Astrocyte of the hippocampus (primary cell): ENCODE data around the gene COMP.
A peak's percentile ranks its signal among the peaks of the same experiment; 100 is the strongest.

ENCODE experiments used
- DNase-seq: peaks from one replicate; pipeline ENCODE4 v3.0.0; 2011; ENCODE audit warnings: low read depth, low spot score

COMP gene

GRCh38 chr19:18783958-18784785, 6.9 kb downstream of the COMP start:
- no peak for DNase-seq

- DNase-seq, result no peak
Observed at GRCh38 chr19:18782559-18783225, 8.4 kb downstream of the COMP start.

DNA sequence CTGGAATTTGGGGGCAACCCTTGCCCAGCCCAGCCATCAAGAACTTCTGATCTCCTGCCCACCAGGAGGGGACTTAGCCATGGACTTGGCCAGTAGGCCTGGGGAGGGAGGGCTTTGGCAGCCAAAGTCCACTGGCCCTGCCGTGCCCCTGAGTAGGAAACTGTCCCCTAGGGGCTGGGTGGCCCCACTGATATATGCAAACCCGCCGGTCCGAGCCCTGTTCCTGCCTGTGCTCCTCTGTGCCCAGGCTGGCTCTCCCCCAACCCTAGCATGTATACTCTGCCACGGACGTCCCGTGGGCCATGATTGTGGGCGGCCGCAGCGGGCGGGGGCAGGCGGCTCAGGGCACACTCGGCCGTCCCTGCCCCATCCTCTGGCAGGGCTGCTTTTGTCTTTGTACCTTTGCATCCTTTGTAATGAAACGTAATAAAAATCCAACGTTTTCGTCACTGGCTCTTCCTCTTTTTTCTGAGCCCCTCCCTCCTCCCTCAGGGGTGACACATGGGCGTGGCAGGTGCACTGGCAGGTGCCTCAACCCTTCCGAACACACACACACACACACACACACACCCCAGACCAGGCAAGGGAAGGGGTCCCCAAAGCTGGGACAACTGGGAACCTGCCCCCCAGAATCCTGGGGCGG, 9.1 kb downstream of the COMP start:
- no peak for DNase-seq

GRCh38 chr19:18781047-18781600, 10.0 kb downstream of the COMP start:
- DNase-seq, result no peak

- no peak for DNase-seq
Observed at GRCh38 chr19:18780631-18781030, 10.5 kb downstream of the COMP start.

- no peak for DNase-seq
Observed at GRCh38 chr19:18780081-18780480, 11.0 kb downstream of the COMP start.

DNA sequence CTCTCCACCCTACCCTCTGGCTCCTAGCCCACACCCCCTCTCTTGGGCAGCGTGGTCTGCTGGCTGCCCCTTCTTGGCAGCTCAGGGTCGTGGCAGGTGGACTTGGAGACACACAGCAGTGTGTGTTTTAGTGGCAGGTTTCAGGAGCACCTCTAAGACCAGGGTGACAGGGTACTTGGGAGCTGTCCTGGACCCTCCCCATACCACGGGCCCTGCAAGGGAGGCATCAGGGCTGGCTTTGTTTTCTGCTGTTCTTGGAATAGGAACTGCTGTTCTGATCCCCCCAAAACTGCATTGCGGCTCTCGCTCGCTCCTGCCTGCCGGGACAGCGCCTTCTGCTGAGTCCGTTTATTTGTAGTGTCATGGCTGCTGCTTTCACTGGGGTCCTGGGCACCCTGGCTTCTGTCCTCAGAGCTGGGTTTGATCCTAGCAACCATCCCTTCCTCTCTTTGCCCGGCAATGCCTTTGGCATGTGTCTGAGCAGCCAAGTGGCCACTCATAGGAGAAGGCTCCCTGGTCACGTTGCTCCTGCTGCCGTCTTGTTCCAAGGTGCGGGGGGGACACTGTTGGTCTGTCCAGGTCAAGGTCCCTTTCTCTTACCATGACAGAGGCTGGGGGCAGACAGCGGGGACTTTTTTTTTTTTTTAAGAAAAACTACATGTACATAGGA, 12.1 kb downstream of the COMP start:
- no peak for DNase-seq

- no peak for DNase-seq
Observed at GRCh38 chr19:18778076-18778389, 13.1 kb downstream of the COMP start.

GRCh38 chr19:18777301-18778075, 13.6 kb downstream of the COMP start:
- DNase-seq, result no peak

DNA sequence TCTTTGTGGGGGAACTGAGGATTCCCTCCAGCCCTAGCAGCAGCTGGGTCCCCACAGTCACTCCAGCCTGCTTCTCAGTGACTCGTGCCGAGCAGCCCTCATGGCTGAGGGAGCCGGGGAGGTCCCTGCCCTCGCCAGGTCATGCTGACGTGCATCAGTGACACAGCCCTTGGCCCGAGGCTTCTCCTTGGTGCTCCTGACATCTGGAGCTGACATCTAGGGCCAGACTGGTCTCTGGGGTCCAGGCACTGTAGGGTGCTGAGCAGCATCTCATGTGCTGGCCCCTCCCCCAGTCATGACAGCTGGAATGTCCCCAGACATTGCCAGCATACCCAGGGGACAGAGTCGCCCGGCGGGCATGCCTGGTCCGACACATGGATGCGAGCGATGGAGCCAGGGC, 14.4 kb downstream of the COMP start:
- no peak for DNase-seq

- DNase-seq, result peak; percentile 40
Observed at GRCh38 chr19:18776288-18776594, 14.9 kb downstream of the COMP start.

DNA sequence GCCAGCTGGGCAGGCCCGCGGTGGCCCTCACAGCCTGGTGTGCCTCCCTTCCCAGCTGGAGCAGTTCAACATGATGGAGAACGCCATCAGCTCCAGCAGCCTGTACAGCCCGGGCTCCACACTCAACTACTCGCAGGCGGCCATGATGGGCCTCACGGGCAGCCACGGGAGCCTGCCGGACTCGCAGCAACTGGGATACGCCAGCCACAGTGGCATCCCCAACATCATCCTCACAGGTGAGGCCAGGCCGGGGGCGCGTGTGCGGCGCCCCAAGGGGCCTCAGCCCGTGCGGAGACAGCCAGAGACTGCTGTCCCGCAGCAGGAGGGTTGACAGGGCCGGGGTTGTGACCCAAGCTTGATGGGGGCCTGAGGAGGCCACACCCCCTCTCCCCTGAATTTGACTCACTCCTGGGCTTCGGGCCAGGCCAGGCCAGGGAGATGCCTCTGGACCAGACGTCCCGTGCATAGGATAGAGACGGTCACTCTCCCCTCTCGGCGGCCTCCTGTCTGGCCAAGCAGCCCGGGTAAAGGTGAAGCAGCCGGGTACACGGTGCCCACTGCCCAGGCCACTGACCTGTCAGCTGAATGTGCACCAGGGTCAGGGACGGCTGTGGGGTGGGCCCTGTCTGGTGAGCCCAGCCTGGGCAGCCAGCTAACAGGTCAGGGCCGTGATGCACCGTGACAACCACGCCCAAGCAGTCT, 15.4 kb downstream of the COMP start:
- DNase-seq, result peak; percentile 55

- no peak for DNase-seq
Observed at GRCh38 chr19:18774782-18775444, 16.2 kb downstream of the COMP start.

- no peak for DNase-seq
Observed at GRCh38 chr19:18774107-18774506, 17.0 kb downstream of the COMP start.

GRCh38 chr19:18773682-18774081, 17.4 kb downstream of the COMP start:
- DNase-seq, result no peak

DNA sequence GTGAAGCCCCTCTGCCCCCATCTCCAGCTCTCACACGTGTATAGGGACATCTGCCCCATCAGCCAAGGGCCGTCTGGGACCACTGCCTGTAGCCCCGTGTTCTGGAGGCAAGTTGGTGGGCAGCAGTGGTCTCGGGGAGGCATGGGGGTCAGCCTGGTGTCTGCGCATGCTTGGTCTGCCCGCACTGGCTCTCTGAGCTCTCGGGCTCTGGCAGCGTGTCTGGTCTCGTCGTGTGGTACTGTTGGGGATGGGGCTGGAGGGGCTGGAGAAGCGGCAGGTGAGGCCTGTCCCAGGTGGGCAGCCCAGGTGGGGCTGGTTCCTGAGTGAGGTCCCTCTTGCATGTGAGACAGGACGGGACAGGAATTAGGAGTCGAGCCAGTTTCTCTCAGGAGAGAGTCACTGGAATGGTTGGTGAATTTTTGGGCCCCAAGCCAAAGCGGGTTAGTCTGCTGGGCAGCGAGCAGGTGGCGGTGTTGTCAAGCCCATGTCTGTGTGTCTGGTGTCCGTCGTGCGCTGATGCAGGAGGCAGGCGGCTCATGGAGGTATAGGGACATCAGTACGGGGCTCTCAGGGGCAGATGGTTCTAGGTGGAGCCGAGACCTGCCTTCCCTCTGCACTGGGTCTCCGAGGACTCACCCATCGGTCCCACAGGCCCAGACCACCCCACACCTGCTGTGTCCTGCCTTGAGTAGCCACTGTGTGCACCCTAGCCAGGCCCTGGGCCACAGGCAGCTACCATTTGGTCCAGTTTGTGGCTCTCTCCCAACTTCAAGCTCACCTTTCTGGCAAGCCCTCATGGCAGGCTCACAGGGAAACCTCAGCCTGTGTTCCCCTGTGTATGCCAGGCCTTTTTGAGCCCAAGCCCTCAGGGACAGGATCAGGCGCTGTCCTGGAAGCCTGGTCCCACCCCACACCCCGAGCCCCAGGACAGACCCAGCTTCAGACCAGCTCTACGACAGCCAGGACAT, 18.2 kb downstream of the COMP start:
- no peak for DNase-seq

GRCh38 chr19:18771328-18772242, 19.5 kb downstream of the COMP start:
- DNase-seq, result no peak
